ENCODE measurements around the gene WRAP73. TPM values are rescaled to one million over a fixed set of nuclear protein-coding genes. Genes with fewer than 3 reads are reported as not detected.

Gene WRAP73
- total RNA-seq, 2 experiments from 2014 or later = 26.3 to 28.9 TPM

DNA sequence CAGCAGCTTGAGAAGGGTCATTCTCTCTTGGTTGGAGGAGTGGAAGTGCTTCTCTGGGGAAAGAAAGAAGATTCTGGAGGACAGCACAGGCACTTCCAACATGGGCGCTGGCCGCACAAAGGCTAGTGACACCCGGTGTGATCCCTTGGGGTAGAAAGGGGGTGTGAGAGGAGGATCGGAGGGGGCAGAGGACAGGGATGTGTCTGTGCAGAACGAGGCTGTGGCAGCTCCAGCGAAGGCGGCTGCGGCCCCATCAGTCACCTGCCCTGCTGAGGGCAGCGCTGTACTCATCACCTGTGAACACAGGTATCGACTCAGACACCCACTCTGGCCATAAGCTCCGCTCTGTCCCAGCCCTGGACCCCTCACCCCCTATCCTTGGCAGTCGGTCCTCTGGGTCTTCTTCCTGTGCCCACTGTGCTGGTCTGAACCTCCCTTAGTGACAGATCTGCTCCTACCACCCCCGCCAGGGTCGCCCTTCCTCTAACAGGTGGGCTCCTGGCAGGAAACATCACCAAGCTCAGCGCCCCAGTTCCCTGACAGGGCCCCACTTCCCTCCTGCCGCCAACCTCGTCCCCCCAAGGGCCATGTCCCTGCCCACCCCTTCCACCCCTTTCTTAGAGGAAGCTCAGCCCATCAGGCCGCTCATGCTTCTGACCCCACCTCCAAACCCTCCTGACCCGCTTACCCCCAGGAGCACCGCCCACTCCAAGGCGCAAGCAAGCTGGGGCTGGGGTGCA, 22.5 kb upstream of the WRAP73 start:
- CTCF ChIA-PET = no interaction called here
- peaks cover 9% of the 10 kb centered on the region for H3K4me1 Mint-ChIP-seq
- no peaks in the 10 kb centered on the region for H3K27me3 Mint-ChIP-seq
- no peak for ATAC-seq
- no peak overlapping the region for H3K4me3 Mint-ChIP-seq
- no peaks in the 10 kb centered on the region for H3K36me3 Mint-ChIP-seq (ENCODE audit: low read depth)
- DNase-seq = no peak
- POLR2A ChIA-PET = no interaction called here
- H3K27ac Mint-ChIP-seq = no peak overlapping the region
- no peaks in the 10 kb centered on the region for H3K9me3 Mint-ChIP-seq (ENCODE audit: low read depth)
- intact Hi-C loops (cut with DNase I, micrococcal nuclease) = no loop called here

DNA sequence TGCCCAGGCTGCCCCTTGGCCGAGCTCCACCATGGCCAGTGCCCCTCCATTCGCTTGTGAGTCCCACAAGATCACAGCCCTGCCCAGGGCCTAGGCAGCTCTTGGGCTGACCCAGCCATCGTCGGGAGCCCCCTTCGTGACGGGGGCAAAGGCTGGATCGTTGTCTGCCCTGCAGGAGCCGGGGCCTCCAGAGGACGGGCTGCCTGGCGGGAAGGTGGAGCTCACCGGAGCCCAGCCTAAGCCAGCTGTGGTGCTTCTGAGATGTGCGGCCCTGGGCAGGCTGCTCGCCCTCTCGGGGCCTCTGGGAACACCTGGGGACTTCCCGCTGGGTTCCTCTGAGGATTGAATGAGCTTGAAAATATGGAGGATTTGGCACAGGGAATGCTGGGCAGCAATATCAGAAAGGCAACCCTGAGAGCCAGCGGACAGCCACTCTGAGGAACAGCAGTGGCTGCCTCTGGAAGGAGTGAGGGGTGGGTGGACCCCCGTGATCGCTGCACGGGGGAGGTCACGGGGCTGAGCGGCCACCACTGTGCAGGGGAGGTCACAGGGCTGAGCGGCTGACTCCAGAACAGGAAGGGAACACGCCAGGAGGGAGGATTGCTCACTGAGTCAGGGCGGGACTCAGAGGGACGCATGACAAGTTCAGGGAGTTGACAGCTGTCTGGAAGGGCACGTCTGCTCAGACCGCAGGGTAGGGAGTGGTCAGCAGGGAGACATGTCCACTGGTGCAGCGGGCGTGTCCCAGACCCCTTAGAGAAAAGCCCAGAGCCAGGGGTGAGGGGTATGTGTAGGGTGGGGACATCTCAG, 21.7 kb upstream of the WRAP73 start:
- no peak for DNase-seq
- H3K27me3 Mint-ChIP-seq = no peaks in the 10 kb centered on the region
- no peak for ATAC-seq
- no peak overlapping the region for H3K4me3 Mint-ChIP-seq
- no peaks in the 10 kb centered on the region for H3K36me3 Mint-ChIP-seq (ENCODE audit: low read depth)
- intact Hi-C loops (cut with DNase I, micrococcal nuclease) = no loop called here
- H3K27ac Mint-ChIP-seq = no peak overlapping the region
- ChIA-PET CTCF (no interaction called here), POLR2A (no interaction called here)
- H3K9me3 Mint-ChIP-seq (ENCODE audit: low read depth) = no peaks in the 10 kb centered on the region
- peaks cover 2% of the 10 kb centered on the region for H3K4me1 Mint-ChIP-seq

DNA sequence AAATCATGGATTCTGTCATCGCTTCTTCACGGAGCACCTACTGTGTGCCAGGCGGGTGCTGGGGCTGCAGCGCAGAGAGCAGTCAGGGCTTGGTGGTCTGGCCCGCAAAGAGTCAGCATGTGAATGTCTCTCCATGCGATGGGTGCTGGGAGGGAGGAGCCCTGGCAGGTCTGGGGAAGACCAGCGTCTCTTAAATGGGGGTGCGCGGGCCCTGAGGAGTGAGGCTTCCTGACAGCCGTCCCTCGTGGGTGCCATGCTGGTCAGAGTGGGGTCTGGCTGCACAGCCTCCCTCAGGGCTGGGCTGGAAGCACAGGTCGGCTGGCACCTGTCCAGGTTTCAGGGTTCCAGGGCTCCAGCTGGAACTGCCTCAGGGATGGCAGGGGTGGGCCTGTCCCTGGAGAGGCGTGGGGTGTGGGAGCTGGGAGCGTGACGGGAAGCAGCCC, 20.9 kb upstream of the WRAP73 start:
- intact Hi-C loops (cut with DNase I, micrococcal nuclease) = no loop called here
- POLR2A ChIA-PET = no interaction called here
- Mint-ChIP-seq H3K36me3 (ENCODE audit: low read depth) (no peaks in the 10 kb centered on the region), H3K4me1 (peaks cover 2% of the 10 kb centered on the region), H3K27ac (no peak overlapping the region), H3K4me3 (no peak overlapping the region), H3K27me3 (no peaks in the 10 kb centered on the region), H3K9me3 (ENCODE audit: low read depth) (no peaks in the 10 kb centered on the region)
- DNase-seq (no peak), ATAC-seq (no peak)
- CTCF ChIA-PET = no interaction called here

DNA sequence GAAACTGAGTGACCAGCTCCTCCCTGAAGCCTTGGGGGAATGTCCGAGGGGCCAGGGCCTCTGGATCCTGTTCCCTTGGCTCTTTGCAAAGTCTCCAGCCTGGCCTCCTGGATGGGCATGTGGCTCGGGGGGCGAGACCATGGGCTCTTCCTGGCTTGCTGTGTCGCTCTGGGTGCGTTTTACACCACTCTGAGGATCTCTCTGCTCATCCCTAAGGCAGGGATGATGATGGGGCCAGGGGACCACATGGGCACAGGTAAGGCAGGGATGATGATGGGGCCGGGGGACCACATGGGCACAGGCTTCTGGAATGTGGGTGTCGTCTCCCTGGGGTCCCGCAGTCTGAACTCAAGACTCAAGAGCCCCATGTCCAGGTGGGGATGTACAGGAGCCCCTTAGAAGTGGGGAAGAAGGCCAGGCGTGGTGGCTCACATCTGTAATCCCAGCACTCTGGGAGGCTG, 20.1 kb upstream of the WRAP73 start:
- DNase-seq (no peak), ATAC-seq (no peak)
- H3K4me3 Mint-ChIP-seq = no peak overlapping the region
- H3K9me3 Mint-ChIP-seq (ENCODE audit: low read depth) = no peaks in the 10 kb centered on the region
- H3K36me3 Mint-ChIP-seq (ENCODE audit: low read depth) = no peaks in the 10 kb centered on the region
- ChIA-PET POLR2A (no interaction called here), CTCF (no interaction called here)
- H3K27me3 Mint-ChIP-seq = no peaks in the 10 kb centered on the region
- H3K27ac Mint-ChIP-seq = no peak overlapping the region
- peaks cover 2% of the 10 kb centered on the region for H3K4me1 Mint-ChIP-seq
- intact Hi-C loops (cut with DNase I, micrococcal nuclease) = no loop called here

DNA sequence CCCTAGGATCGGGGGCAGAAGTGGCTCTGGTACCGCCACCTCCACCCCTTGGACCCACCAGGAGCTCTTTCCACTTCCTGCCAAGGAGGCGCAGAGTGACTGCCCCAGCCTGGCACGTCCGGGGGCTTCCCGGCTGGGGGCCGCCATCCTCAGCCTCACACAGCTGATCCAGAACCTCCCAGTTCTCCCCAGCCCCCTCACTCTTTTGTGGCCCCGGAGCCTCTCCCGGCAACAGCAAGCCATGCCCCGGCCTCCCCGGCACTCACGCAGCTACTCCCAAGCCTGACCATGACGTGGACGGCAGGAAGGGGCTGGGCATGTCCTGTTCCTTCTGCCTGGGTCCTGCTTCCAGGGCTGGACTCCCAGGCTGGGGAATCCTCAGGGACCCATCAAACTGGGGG, 19.5 kb upstream of the WRAP73 start:
- Mint-ChIP-seq H3K27me3 (no peaks in the 10 kb centered on the region), H3K9me3 (ENCODE audit: low read depth) (no peaks in the 10 kb centered on the region), H3K4me1 (peaks cover 2% of the 10 kb centered on the region), H3K4me3 (no peak overlapping the region), H3K27ac (no peak overlapping the region), H3K36me3 (ENCODE audit: low read depth) (no peaks in the 10 kb centered on the region)
- POLR2A ChIA-PET = no interaction called here
- ATAC-seq = no peak
- intact Hi-C loops (cut with DNase I, micrococcal nuclease) = no loop called here
- CTCF ChIA-PET = no interaction called here
- DNase-seq = no peak

DNA sequence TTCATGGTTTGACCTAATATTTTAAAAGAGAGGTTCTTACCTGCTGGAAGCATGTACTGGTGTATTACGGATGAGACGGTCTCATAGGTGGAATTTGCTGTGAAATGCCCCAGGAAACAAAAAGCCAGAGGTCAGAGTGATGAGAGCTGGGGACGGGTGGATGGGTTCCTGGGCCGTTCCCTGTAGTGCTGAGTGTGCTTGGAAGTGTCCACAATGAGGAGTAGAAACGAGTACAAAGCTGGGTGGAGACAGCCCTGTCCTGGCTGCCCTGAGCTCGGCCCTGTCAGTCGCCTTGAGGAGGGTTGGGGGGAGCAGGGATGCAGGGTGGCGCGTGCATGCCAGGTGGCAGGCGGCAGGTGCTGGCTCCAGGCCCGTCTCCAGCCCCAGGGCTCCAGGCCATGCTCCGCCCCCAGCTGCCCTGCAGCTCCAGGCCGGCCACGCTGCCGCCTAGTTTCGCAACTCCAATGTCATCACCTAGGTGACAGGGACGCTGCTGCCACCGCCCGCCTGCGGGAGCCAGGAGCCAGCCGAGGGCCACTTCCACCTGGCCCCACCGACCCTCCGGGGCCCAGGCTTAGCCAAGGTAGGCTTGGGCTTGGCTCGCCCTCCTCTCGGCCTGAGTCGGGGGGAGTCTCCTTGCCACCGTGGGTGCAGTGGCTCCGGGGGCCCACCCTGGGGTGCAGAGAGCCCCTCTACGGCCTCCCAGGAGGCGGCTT, 18.8 kb upstream of the WRAP73 start:
- no peak overlapping the region for H3K27ac Mint-ChIP-seq
- intact Hi-C loops (cut with DNase I, micrococcal nuclease) = no loop called here
- no peaks in the 10 kb centered on the region for H3K36me3 Mint-ChIP-seq (ENCODE audit: low read depth)
- peaks cover 2% of the 10 kb centered on the region for H3K4me1 Mint-ChIP-seq
- no peaks in the 10 kb centered on the region for H3K9me3 Mint-ChIP-seq (ENCODE audit: low read depth)
- POLR2A ChIA-PET = no interaction called here
- no peak overlapping the region for H3K4me3 Mint-ChIP-seq
- no peaks in the 10 kb centered on the region for H3K27me3 Mint-ChIP-seq
- ATAC-seq (no peak), DNase-seq (no peak)
- CTCF ChIA-PET = no interaction called here

DNA sequence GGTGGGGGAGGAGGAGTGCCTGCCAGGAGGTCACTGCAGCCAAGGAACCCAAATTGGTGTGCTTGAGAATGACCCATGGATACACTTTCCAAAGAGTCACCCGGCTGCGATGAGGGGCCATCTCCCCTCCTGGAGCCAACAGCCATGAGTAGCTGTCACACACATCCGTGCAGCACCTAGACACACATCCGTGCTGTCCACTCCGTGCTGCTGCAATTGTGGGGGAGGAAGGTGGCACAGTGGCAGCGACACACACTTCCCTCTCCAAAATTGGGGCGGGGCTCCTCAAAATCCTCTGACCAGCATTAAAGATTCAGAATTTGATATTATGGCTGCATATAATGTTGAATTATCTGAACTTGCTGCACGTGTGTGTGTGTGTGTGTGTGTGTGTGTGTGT, 18.2 kb upstream of the WRAP73 start:
- ATAC-seq (no peak), DNase-seq (no peak)
- Mint-ChIP-seq H3K9me3 (ENCODE audit: low read depth) (no peaks in the 10 kb centered on the region), H3K4me3 (no peak overlapping the region), H3K4me1 (no peaks in the 10 kb centered on the region), H3K36me3 (ENCODE audit: low read depth) (no peaks in the 10 kb centered on the region), H3K27me3 (peaks cover 1% of the 10 kb centered on the region), H3K27ac (no peak overlapping the region)
- ChIA-PET CTCF (no interaction called here), POLR2A (no interaction called here)
- intact Hi-C loops (cut with DNase I, micrococcal nuclease) = no loop called here

DNA sequence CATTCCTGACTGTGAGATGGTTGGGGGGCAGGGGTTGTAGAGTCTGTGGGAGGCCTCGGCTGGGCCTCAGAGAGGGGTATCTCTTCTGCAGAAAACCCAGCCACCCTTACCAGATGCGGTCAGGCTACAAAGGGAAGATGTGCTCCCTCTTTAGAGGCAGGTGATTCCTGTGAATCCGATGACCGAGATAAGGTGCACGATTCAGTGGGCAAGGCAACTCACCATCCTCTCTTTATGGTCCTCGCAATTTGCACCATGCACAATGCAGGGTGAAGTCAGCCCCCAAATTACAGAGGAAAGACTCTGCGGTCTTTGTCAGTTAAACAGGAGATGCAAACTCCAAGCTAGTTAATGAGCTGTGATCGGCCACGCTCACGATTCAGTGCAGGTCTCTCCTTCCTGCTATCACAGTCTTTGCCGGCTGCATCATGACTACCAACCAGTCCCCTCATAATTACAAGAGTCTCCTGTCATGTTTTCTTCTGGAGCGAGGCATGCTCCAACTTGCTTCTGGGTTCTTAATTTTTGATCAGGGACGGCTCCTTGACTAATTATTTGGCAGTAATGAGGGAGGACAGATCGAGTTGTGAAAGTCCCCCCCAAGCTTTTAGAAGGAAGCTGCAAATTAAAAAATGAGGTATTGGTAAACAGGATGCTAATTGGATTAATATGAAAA, 14.9 kb upstream of the WRAP73 start:
- Mint-ChIP-seq H3K9me3 (ENCODE audit: low read depth) (no peaks in the 10 kb centered on the region), H3K4me1 (peaks cover 2% of the 10 kb centered on the region), H3K4me3 (no peak overlapping the region), H3K27me3 (peaks cover 4% of the 10 kb centered on the region), H3K27ac (no peak overlapping the region), H3K36me3 (ENCODE audit: low read depth) (no peaks in the 10 kb centered on the region)
- DNase-seq = no peak
- ChIA-PET POLR2A (no interaction called here), CTCF (no interaction called here)
- intact Hi-C loops (cut with DNase I, micrococcal nuclease) = no loop called here
- ATAC-seq = no peak

DNA sequence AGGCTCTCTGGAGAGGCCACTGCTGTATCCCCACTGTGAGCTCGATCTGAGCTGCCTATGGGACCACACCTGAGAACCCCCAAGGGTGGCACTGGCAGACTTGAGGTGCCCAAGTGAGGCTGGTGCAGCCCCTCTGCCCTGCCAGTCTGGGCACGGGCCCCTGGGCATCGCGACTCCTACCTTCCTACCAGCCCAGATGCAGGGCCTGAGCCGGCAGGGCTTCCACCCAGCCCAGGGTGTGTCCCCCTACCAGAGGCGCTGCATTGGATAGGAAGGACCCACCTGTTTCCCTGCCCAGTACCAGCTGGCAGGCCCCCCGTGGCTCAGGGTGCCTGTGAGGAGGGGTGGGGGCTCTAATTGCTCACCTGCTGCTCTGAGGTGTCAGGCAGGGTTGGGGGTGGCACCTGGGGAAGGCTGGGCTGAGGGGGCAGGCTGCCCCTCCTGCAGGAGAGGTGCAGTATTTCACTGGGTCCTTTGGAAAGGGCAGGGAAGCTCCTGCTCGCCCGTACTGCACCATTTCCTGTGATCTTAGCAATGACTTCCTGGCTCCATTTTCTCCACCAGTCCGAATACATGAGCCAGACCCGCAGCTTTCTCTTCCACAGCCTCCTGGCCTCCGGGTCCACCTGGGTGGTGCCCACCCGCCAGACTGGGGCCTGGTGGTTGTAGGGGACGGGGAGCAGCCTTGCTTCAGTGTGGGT, 14.2 kb upstream of the WRAP73 start:
- intact Hi-C loops (cut with DNase I, micrococcal nuclease) = no loop called here
- DNase-seq (no peak), ATAC-seq (no peak)
- H3K27ac Mint-ChIP-seq = no peak overlapping the region
- no peaks in the 10 kb centered on the region for H3K9me3 Mint-ChIP-seq (ENCODE audit: low read depth)
- ChIA-PET POLR2A (no interaction called here), CTCF (no interaction called here)
- peaks cover 2% of the 10 kb centered on the region for H3K4me1 Mint-ChIP-seq
- peaks cover 5% of the 10 kb centered on the region for H3K27me3 Mint-ChIP-seq
- H3K4me3 Mint-ChIP-seq = no peak overlapping the region
- H3K36me3 Mint-ChIP-seq (ENCODE audit: low read depth) = no peaks in the 10 kb centered on the region

DNA sequence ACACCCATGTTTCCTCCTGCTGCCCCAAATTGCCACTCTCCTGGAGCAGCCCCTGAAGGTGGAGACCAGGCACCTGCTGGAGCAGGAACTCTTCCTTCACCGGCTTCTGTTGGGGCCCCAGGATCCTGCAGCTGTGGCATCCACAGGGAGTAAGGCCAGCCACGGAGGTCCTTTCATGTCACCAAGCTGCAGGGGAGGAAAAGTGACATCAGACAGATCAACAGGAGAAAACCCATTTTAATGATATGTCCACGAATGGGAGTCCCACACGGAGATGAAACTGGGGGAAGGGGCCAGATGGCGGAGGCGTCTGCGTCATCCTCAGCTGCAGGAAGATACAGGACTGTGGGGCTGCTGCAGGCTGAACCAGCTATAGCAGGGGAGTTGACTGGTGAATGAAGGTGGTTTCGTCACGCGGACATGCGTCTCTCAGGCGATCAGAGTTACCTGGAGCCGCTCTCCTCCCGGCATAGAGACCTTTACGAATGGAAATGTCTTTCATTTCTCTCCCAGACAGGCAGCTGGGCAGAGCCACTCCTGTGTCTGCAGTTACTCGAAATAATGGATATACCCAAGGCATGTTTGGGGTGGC, 12.3 kb upstream of the WRAP73 start:
- H3K27me3 Mint-ChIP-seq = peaks cover 15% of the 10 kb centered on the region
- H3K36me3 Mint-ChIP-seq (ENCODE audit: low read depth) = no peaks in the 10 kb centered on the region
- H3K4me3 Mint-ChIP-seq = no peak overlapping the region
- DNase-seq (no peak), ATAC-seq (no peak)
- POLR2A ChIA-PET = no interaction called here
- peaks cover 2% of the 10 kb centered on the region for H3K4me1 Mint-ChIP-seq
- H3K27ac Mint-ChIP-seq = no peak overlapping the region
- no peaks in the 10 kb centered on the region for H3K9me3 Mint-ChIP-seq (ENCODE audit: low read depth)
- intact Hi-C loops (cut with DNase I, micrococcal nuclease) = no loop called here
- CTCF ChIA-PET = no interaction called here

DNA sequence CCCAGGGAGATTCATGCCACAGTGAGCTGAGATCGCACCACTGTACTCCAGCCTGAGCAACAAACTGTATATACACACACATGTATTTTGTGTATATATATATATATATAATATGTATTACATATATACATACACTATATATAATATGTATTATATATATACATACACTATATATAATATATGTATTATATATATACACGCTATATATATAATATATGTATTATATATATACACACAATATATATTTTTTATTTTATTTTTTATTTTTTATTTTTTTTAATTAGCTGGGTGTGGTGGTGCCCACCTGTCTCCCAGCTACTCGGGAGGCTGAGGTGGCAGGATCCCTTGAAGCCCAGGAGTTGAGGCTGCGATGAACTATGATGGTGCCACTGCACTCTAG, 11.7 kb upstream of the WRAP73 start:
- Mint-ChIP-seq H3K36me3 (ENCODE audit: low read depth) (no peaks in the 10 kb centered on the region), H3K27me3 (peaks cover 18% of the 10 kb centered on the region), H3K4me3 (no peak overlapping the region), H3K4me1 (peaks cover 2% of the 10 kb centered on the region), H3K27ac (no peak overlapping the region), H3K9me3 (ENCODE audit: low read depth) (no peaks in the 10 kb centered on the region)
- POLR2A ChIA-PET = no interaction called here
- DNase-seq (no peak), ATAC-seq (no peak)
- intact Hi-C loops (cut with DNase I, micrococcal nuclease) = no loop called here
- CTCF ChIA-PET = no interaction called here
